ENCODE data around the gene RAB11FIP3. TPM values are rescaled to one million over a fixed set of nuclear protein-coding genes. Genes with fewer than 3 reads are reported as not detected.

RAB11FIP3 gene
- total and polyA plus RNA-seq, 10 of the 15 experiments (the other 5 are each of a cell fraction or from before 2014, with no cell fraction given), result 1.2 to 27.3 (median 7.7) TPM

- no peak for TF ChIP-seq PRDM15 (CRISPR knock-in tag; IDR thresholded peaks at IDR 0.05)
- TF ChIP-seq ELK1 (IDR thresholded peaks at IDR 0.05; ENCODE audit: low read depth, low read length), result no peak
Observed at GRCh38 chr16:549544-550263, 124.3 kb downstream of the RAB11FIP3 start (continued).

- CTCF ChIA-PET, result no interaction called here
- in situ Hi-C loops (cut with MboI) (no loop called here), intact Hi-C loops (cut with micrococcal nuclease; ENCODE audit: unreplicated experiment) (no loop called here)
- no peaks in the 10 kb centered on the region for H4K20me1 ChIP-seq (ENCODE audit: control insufficient read depth, insufficient read depth)
- ATAC-seq, result no peak
- no peaks in the 10 kb centered on the region for H3K27me3 ChIP-seq (replicated peaks in 1 of 2; ENCODE audit: control insufficient read depth in 2 of 2, insufficient read depth in 2 of 2, low read length in 1 of 2)
- BruUV-seq (replicated peaks), result no TSS peak
- H3K79me2 ChIP-seq (ENCODE audit: control insufficient read depth, insufficient read depth, low read length), result no peaks in the 10 kb centered on the region
- H3K27ac ChIP-seq (ENCODE audit: control insufficient read depth, insufficient read depth), result no peak overlapping the region
- no peak for TF ChIP-seq EED (IDR thresholded peaks at IDR 0.05; ENCODE audit: low read depth)
- no peak for TF ChIP-seq MTA3 (IDR thresholded peaks at IDR 0.05; ENCODE audit: borderline replicate concordance, low read length)
- TF ChIP-seq E2F8 (IDR thresholded peaks at IDR 0.05; ENCODE audit: low read depth, partially characterized antibody), result no peak
- no peak for DNase-seq (ENCODE audit: low read depth, low spot score)
- RAD21 ChIA-PET (ENCODE audit: unreplicated experiment), result no interaction called here
- H3K4me1 ChIP-seq (ENCODE audit: control insufficient read depth, insufficient read depth, low read length), result no peaks in the 10 kb centered on the region
- no peak overlapping the region for H3K4me3 ChIP-seq
- H3K36me3 ChIP-seq (ENCODE audit: control insufficient read depth in 2 of 2, insufficient read depth in 2 of 2, low read length in 1 of 2), result peaks cover 0 to 21% of the 10 kb centered on the region in 2 experiments; a peak in 2 of 4 replicates
- POLR2A ChIA-PET, result no interaction called here
- FAIRE-seq, result no peak
- WGBS (ENCODE audit: insufficient coverage, insufficient replicate concordance, low lambda C conversion rate, missing lambda C conversion rate), result 98% methylated on average over 26 of the region's 28 CpGs
- H3K9ac ChIP-seq (ENCODE audit: control insufficient read depth, insufficient read depth, low read length), result no peak overlapping the region
- SMC1A ChIA-PET (ENCODE audit: uncharacterized antibody, unreplicated experiment), result no interaction called here
- H2AFZ ChIP-seq (ENCODE audit: control insufficient read depth, low read depth, low read length), result no peak overlapping the region
- no peak overlapping the region for H3K4me2 ChIP-seq (ENCODE audit: control insufficient read depth, insufficient read depth)
- H3K9me3 ChIP-seq (replicated peaks; ENCODE audit: control insufficient read depth, insufficient read depth, low read length), result no peaks in the 10 kb centered on the region
Observed at GRCh38 chr16:551210-551609, 125.8 kb downstream of the RAB11FIP3 start.
